ENCODE results near the gene ITCH.

Gene ITCH

DNA sequence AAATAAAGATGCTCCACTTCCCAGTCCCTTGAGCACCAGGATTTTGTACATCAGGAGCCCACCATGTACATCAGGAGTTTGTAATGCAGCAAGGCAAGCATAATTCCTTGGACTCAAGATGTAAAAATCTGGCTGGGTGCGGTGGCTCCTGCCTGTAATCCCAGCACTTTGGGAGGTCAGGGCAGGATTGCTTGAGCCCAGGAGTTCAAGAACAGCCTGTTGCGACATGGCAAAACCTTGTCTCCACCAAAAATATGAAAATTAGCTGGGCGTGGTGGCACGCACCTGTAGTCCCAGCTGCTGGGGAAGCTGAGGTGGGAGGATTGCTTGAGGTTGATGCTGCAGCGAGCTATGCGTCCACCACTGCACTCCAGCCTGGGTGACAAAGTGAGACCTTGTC lies 179.4 kb downstream of the ITCH start:
- ChIA-PET CTCF (no interaction called here), POLR2A (interaction anchor here (0.6 kb wide), 1 partner anchor 139 kb away, joined by 4 read pairs; no protein-coding TSS in a partner anchor)
- no peak for TF ChIP-seq ZSCAN16 (tag by site-specific recombination; IDR thresholded peaks at IDR 0.05)
- TF ChIP-seq, protein P1, sequence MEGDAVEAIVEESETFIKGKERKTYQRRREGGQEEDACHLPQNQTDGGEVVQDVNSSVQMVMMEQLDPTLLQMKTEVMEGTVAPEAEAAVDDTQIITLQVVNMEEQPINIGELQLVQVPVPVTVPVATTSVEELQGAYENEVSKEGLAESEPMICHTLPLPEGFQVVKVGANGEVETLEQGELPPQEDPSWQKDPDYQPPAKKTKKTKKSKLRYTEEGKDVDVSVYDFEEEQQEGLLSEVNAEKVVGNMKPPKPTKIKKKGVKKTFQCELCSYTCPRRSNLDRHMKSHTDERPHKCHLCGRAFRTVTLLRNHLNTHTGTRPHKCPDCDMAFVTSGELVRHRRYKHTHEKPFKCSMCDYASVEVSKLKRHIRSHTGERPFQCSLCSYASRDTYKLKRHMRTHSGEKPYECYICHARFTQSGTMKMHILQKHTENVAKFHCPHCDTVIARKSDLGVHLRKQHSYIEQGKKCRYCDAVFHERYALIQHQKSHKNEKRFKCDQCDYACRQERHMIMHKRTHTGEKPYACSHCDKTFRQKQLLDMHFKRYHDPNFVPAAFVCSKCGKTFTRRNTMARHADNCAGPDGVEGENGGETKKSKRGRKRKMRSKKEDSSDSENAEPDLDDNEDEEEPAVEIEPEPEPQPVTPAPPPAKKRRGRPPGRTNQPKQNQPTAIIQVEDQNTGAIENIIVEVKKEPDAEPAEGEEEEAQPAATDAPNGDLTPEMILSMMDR (tag by site-specific recombination; IDR thresholded peaks at IDR 0.05) = no peak
- H3K4me3 ChIP-seq (ENCODE audit: low read depth, low read length) = no peak overlapping the region
- H3K27ac ChIP-seq (ENCODE audit: extremely low read depth, low read depth, low read length) = no peak overlapping the region
- H3K4me1 ChIP-seq (ENCODE audit: control insufficient read depth, insufficient read depth, low read length) = no peaks in the 10 kb centered on the region
- peaks cover 0 to 48% of the 10 kb centered on the region in 2 experiments; a peak in 2 of 3 replicates for H3K36me3 ChIP-seq (ENCODE audit: control insufficient read depth in 2 of 2, insufficient read depth in 1 of 2, low read length in 2 of 2)
- H3K9me3 ChIP-seq (ENCODE audit: control insufficient read depth, insufficient read depth, low read depth, low read length) = no peaks in the 10 kb centered on the region

DNA sequence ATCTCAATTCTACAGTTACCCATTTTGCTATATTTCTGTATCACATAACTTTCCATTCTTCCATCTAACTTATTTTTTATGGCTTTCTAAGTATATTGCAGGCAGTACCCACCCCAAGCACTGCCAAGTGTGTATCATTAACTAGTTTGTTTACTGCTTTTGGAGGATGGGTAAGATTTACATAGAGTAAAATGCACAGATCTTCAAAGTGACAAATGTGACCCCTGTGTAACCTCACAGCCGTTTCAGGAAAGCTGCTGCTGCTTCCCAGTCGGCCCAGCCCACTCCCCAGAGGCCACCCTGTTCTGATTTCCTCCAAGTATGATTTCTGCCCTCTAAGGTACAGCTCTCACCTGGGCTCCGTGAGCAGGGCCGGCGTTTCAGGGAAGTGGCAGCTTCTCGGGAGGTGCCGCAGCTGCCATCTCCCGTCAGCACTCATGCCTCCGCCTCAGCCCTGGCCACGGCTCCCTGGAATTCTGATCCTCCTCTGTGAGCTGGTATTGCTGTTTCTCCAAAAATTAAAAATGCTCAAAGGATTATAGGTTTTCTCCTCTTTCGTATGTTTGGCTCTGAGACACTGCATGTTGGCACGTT lies 180.5 kb downstream of the ITCH start:
- Histone ChIP-seq H3K4me3 (ENCODE audit: low read depth, low read length) (no peak overlapping the region), H3K36me3 (ENCODE audit: control insufficient read depth in 2 of 2, insufficient read depth in 1 of 2, low read length in 2 of 2) (peaks cover 0 to 39% of the 10 kb centered on the region in 2 experiments; a peak in 2 of 3 replicates), H3K27ac (ENCODE audit: extremely low read depth, low read depth, low read length) (no peak overlapping the region), H3K9me3 (ENCODE audit: control insufficient read depth, insufficient read depth, low read depth, low read length) (no peaks in the 10 kb centered on the region), H3K4me1 (ENCODE audit: control insufficient read depth, insufficient read depth, low read length) (no peaks in the 10 kb centered on the region)
- CTCF ChIA-PET = interaction anchor here (1.0 to 1.4 kb wide), 4 partner anchors 13 to 231 kb away, joined by 3 to 6 read pairs (median 4); partner anchors contain the start of gene DYNLRB1
- POLR2A ChIA-PET = interaction anchor here (0.6 kb wide), 1 partner anchor 550 kb away, joined by 3 read pairs; no protein-coding TSS in a partner anchor
- TF ChIP-seq ZNF221 (tag by site-specific recombination; IDR thresholded peaks at IDR 0.05; ENCODE audit: borderline replicate concordance) = no peak

DNA sequence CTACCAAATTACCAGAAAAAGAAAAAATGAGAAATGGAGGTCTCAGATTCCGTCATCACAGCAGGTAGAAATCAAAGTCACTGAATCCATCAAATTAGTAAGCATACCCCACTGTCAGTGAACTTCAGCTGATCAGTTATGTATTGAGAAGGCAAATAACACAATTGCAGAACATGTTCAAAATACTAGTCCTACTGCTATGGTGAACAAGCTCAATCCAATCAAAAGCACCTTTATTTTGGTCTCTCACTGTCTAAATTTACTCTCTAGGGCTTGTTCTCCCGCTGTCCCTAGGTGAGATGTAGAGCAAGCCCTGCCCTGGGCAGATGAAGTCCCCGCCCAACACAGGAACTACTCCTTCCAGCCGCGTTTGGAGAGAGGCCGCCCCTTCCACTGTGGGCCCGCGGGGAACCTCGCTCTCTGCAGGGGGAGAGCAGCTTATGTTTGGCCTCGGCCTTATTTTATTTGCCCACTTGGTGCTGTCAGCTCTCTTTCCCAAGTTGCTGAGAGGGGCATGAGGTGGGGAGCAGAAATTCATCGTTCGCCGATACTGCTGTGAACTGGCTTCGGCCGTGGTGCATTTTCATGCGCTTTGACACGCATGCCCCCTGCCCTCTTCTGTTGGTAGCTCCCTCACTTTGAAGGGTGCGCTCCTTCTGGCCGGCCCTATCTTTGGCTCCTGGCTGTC lies 181.2 kb downstream of the ITCH start:
- no peak overlapping the region for H3K27ac ChIP-seq (ENCODE audit: extremely low read depth, low read depth, low read length)
- TF ChIP-seq, protein P2, sequence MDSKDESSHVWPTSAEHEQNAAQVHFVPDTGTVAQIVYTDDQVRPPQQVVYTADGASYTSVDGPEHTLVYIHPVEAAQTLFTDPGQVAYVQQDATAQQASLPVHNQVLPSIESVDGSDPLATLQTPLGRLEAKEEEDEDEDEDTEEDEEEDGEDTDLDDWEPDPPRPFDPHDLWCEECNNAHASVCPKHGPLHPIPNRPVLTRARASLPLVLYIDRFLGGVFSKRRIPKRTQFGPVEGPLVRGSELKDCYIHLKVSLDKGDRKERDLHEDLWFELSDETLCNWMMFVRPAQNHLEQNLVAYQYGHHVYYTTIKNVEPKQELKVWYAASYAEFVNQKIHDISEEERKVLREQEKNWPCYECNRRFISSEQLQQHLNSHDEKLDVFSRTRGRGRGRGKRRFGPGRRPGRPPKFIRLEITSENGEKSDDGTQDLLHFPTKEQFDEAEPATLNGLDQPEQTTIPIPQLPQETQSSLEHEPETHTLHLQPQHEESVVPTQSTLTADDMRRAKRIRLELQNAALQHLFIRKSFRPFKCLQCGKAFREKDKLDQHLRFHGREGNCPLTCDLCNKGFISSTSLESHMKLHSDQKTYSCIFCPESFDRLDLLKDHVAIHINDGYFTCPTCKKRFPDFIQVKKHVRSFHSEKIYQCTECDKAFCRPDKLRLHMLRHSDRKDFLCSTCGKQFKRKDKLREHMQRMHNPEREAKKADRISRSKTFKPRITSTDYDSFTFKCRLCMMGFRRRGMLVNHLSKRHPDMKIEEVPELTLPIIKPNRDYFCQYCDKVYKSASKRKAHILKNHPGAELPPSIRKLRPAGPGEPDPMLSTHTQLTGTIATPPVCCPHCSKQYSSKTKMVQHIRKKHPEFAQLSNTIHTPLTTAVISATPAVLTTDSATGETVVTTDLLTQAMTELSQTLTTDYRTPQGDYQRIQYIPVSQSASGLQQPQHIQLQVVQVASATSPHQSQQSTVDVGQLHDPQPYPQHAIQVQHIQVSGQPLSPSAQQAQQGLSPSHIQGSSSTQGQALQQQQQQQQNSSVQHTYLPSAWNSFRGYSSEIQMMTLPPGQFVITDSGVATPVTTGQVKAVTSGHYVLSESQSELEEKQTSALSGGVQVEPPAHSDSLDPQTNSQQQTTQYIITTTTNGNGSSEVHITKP (tag by site-specific recombination; IDR thresholded peaks at IDR 0.05) = peak; percentile 69
- TF ChIP-seq MYNN (tag by site-specific recombination; IDR thresholded peaks at IDR 0.05; ENCODE audit: borderline replicate concordance) (peak; percentile 78; the same call in 1 of the 2 replicates), ZNF473 (tag by site-specific recombination; IDR thresholded peaks at IDR 0.05) (no peak), ZNF23 (tag by site-specific recombination; IDR thresholded peaks at IDR 0.05; ENCODE audit: borderline replicate concordance) (no peak)
- H3K36me3 ChIP-seq (ENCODE audit: control insufficient read depth in 2 of 2, insufficient read depth in 1 of 2, low read length in 2 of 2) = peaks cover 0 to 32% of the 10 kb centered on the region in 2 experiments; a peak in 2 of 3 replicates
- ChIA-PET POLR2A (interaction anchor here (0.6 kb wide), 2 partner anchors 551 to 881 kb away, joined by 3 read pairs; no protein-coding TSS in a partner anchor), CTCF (interaction anchor here (1.0 to 1.6 kb wide), 6 partner anchors 12 to 232 kb away, joined by 3 to 7 read pairs (median 4); partner anchors contain the start of gene DYNLRB1)
- H3K9me3 ChIP-seq (ENCODE audit: control insufficient read depth, insufficient read depth, low read depth, low read length) = no peaks in the 10 kb centered on the region
- no peaks in the 10 kb centered on the region for H3K4me1 ChIP-seq (ENCODE audit: control insufficient read depth, insufficient read depth, low read length)
- H3K4me3 ChIP-seq (ENCODE audit: low read depth, low read length) = no peak overlapping the region

DNA sequence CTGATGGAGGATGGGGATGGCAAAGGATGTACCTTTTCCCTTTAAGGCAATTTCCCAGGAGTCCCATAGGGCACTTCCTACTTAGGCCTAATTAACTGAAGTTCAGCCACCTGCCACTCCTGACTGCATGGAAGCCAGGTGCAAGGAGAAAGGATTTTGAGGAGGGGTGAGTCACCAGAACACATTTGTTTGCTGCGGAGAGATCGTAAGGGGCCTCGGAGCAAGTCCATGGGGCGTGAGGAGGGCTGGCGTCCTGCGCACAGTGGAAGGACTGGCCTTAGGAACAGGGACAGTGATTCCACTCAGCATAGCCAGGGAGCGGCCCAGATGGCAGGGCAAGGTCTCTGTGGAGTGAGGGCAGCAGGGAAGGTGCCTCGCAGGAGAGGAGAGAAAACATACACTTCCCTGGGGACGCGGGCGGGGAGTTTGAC lies 183.7 kb downstream of the ITCH start:
- Histone ChIP-seq H3K9me3 (ENCODE audit: control insufficient read depth, insufficient read depth, low read depth, low read length) (no peaks in the 10 kb centered on the region), H3K4me3 (ENCODE audit: low read depth, low read length) (no peak overlapping the region), H3K27ac (ENCODE audit: extremely low read depth, low read depth, low read length) (no peak overlapping the region), H3K4me1 (ENCODE audit: control insufficient read depth, insufficient read depth, low read length) (no peaks in the 10 kb centered on the region), H3K36me3 (ENCODE audit: control insufficient read depth in 2 of 2, insufficient read depth in 1 of 2, low read length in 2 of 2) (peaks cover 0 to 7% of the 10 kb centered on the region in 2 experiments; a peak in 2 of 3 replicates)
- CTCF ChIA-PET = no interaction called here
- POLR2A ChIA-PET = no interaction called here
- TF ChIP-seq ZNF654 (tag by site-specific recombination; IDR thresholded peaks at IDR 0.05; ENCODE audit: low read depth) (no peak), ZNF292 (tag by site-specific recombination; IDR thresholded peaks at IDR 0.05; ENCODE audit: borderline replicate concordance, low read depth) (no peak), KLF1 (tag by site-specific recombination; IDR thresholded peaks at IDR 0.05) (no peak), ZNF202 (tag by site-specific recombination; IDR thresholded peaks at IDR 0.05; ENCODE audit: borderline replicate concordance) (no peak), PRDM1 (tag by site-specific recombination; IDR thresholded peaks at IDR 0.05) (no peak), ZNF48 (tag by site-specific recombination; IDR thresholded peaks at IDR 0.05) (no peak)
- TF ChIP-seq, protein P3, sequence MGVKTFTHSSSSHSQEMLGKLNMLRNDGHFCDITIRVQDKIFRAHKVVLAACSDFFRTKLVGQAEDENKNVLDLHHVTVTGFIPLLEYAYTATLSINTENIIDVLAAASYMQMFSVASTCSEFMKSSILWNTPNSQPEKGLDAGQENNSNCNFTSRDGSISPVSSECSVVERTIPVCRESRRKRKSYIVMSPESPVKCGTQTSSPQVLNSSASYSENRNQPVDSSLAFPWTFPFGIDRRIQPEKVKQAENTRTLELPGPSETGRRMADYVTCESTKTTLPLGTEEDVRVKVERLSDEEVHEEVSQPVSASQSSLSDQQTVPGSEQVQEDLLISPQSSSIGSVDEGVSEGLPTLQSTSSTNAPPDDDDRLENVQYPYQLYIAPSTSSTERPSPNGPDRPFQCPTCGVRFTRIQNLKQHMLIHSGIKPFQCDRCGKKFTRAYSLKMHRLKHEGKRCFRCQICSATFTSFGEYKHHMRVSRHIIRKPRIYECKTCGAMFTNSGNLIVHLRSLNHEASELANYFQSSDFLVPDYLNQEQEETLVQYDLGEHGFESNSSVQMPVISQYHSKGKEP (tag by site-specific recombination; IDR thresholded peaks at IDR 0.05) = no peak
- TF ChIP-seq, protein P4, sequence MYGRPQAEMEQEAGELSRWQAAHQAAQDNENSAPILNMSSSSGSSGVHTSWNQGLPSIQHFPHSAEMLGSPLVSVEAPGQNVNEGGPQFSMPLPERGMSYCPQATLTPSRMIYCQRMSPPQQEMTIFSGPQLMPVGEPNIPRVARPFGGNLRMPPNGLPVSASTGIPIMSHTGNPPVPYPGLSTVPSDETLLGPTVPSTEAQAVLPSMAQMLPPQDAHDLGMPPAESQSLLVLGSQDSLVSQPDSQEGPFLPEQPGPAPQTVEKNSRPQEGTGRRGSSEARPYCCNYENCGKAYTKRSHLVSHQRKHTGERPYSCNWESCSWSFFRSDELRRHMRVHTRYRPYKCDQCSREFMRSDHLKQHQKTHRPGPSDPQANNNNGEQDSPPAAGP (tag by site-specific recombination; IDR thresholded peaks at IDR 0.05) = no peak
